ENCODE results near the gene ST3GAL4.

Gene ST3GAL4

DNA sequence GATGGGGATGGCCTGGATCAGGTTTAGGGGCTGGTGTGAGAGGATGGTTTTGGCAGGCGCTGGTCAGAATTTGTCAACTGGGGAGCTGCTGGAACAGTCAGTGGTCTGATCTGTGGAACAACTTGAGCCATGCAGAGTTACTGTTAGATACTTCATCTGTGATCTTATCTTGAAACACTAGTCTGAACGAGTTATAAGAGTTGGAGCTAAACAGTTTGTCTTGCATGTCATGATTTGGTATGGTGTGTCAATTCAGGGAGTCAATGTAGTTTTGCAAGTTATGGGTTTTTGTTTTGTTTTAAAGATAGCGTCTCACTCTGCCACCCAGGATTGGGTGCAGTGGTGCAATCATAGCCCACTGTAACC lies 54.1 kb downstream of the ST3GAL4 start:
- no peak for DNase-seq

DNA sequence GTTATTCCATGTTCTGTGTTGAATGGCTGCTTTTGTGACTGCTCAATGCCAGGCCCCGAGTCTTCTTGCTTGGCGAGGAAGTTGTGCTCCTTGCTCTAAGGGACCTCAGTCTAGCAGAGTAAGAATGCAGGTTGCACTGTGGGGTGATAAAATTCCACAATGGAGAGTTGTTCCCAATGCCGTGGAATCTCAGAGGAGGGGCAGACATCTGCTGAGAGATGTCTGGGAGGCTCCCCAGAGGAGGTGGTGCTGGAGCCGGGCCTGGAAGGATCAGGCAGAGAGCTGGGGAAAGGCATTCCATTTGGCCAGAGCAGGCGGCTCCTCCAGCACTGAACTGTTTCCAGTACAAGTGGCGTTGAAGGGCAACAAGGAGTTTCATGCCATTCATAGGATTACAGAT lies 55.2 kb downstream of the ST3GAL4 start:
- no peak for DNase-seq

DNA sequence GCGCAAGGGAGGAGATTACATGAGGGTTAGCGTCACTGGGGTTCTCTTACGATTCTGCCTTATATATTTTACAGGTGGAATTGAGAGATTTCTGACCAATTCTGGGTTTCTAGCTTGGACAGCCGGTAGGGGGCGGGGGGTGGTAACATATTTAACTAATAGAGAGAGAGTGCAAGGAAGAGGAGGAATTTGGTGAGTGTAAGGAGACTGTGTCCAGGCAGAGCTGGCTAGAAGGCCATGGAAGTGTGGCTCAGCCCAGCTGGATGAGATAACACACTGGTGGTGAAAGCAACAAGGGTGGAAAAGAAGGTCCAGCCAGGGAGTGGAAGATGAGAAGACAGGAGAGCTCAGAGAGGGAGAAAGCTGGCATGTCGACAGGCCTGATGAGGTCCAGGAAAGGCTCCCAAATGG lies 56.5 kb downstream of the ST3GAL4 start:
- no peak for DNase-seq

DNA sequence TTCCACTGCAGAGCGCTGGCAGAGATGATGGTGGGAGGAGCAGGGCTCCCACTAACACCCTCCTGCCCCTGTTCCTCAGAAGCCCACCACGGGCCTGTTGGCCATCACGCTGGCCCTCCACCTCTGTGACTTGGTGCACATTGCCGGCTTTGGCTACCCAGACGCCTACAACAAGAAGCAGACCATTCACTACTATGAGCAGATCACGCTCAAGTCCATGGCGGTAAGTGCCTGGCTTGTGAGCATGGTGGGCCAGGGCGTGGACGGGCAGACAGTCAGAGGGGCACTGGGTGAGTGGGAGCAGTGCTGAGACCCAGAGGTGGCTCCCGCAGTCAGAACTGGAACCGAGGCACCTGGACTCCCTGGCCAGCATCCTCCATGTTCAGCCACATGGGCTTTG lies 57.9 kb downstream of the ST3GAL4 start:
- DNase-seq = no peak

DNA sequence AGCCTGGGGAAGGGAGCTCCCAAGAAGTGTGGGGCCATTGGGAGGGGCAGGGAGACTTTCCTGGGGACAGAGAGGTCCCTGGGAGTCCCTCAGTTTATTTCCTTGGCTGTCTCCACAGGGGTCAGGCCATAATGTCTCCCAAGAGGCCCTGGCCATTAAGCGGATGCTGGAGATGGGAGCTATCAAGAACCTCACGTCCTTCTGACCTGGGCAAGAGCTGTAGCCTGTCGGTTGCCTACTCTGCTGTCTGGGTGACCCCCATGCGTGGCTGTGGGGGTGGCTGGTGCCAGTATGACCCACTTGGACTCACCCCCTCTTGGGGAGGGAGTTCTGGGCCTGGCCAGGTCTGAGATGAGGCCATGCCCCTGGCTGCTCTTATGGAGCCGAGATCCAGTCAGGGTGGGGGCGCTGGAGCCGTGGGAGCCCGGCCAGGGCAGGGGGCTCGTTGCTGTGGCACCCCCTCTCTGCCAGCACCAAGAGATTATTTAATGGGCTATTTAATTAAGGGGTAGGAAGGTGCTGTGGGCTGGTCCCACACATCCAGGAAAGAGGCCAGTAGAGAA lies 58.4 kb downstream of the ST3GAL4 start:
- no peak for DNase-seq

DNA sequence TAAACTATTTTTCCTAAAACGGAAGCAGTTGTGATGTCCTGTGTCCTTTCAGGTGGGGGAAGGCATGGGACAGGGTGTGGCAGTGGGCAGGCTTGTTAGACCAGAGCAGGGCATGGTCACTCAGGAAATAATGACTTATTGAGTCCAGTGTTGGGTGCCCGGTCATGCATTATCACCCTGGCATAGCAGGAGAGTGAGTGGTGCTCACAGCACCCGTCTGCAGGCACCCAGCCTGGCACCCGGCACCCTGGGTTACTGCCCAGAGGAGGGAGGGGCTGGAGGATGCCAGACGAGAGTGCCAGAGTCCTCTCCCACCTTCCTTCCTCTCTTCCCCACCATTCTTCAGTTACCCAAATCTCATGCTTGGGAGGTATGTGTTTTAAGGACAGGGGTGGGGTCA lies 59.1 kb downstream of the ST3GAL4 start:
- DNase-seq = no peak

DNA sequence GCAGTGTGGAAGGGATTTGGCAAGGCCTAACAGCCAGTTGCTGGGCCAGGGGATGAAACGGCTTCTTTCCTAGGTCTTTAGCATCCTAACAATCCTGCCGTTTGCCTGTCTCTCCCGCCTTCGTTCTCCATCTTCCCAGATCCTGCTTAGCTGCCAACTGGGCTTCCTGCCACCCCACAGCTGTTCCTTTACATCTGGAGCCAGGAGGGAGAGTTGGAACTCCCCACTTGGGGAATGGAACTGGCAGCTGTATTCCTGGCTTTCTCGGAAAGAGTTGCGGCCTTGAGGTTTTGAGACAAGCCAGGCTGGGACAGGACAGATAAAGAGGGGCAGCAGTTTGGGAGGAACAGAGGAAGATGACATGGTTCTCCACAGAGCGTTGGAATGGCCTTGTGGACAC lies 59.6 kb downstream of the ST3GAL4 start:
- DNase-seq = no peak

DNA sequence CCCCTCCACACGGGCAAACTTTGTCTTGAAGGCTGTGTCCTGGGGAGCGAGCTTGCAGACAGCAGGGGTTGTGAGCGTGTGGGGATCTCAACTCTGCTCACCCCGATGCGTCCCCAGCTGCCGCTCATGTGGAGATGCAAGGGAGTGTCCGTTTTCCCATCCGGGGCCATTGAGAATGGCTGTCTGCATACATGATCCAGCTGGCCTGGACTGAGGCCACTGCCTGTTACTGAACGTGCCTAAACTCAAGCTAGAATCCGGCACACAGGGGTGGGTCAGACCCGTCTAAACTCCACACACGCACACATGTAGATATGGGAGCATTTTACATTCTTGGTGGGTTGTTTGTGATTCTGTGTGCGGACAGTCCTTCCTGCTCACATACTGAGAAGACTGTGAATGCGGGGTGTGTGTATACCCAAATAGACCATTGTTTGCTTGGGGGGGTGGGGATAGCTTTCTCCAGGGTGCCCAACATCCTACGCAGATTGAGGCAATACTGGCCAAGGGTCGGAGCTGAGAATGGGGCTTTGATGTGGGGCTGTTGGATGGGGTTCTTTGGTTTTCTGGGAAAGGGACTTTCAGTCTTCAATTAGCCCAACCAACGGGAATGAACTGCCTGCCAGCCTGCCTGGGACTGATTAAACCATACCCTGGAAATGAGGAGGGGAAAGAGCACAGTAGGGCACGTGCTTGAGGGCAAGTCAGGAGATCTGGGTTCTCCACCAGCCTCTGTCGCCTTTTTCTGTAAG lies 60.4 kb downstream of the ST3GAL4 start:
- no peak for DNase-seq

DNA sequence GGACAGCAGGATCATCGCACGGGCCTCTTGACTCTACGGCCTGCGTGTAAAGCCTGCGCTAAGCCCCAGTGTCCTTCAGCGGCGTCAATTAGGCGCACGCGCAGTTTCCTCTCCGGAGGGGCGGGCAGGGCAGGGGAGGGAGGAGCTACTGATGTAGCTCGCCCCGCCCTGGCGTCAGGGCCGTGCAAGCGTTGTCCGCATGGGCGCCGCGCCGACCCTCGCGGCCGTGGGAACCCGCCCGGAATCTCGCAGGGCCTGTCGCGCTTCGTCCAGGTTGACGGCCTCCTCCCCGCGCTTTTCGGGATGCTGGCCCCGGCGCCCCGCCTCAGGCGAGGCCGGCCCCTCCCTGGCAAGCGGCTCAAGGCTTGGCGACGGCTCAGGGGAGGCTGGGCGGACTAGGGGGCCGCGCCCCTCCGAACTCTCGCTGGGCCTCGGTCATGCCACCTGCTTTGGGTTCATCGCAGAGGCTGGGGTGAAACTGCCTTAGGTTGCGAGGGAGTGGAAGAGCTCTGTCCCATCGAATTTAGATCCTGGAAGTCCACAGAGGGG lies 61.1 kb downstream of the ST3GAL4 start:
- DNase-seq = peak; percentile 80

DNA sequence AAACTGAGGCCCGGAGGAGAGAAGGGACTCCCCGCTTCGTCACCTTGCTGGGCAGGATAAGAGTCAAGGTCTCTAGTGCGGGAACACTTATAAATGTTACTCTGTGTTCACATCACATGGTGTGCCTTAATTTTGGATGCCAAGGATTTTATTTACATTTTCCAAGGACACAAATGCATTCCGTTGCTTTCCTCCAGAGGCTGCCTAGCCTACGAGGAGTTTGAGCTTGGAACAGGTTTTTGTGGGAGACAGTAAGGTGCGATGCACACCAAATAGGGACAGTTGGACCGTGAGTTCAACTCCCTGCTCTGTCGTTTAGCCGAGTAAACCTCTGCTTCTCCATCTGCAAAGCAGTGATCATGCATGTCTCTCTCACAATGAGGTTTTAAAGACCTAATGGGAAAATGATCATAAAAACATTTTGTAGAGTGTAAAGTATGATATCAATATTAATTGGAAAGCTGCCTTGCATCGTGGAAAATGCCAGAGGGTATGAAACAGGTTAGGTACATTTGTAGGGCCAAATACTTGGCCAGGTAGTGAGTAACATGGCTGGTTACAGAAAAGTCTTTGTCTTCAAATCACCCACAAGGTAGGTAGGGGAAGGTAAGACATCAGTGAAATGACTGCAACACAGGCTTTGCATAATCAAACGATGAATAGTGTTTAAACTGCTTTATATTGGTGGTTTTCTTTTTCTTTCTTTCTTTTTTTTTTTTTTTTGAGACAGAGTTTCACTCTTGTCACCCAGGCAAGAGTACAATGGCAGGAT lies 61.8 kb downstream of the ST3GAL4 start:
- no peak for DNase-seq

DNA sequence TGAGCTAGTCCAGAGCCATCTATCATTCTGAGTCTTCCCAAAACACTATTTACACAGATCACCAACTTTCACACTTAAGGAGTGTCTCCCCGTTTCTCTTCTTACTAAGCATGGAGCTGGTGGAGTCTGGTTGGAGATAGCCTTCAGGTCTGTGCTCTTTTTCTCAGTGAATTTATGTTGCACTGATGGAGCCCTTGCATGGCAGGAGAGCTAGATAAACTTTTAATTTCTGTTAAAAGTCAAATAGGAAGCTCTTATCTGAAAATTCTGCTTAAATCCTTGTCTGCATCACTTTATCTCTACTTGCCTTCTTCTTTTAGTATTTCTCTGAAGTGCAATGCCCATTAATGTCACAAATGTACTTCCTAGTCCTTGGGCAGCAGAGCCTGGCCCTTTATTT lies 63.4 kb downstream of the ST3GAL4 start:
- DNase-seq = no peak

DNA sequence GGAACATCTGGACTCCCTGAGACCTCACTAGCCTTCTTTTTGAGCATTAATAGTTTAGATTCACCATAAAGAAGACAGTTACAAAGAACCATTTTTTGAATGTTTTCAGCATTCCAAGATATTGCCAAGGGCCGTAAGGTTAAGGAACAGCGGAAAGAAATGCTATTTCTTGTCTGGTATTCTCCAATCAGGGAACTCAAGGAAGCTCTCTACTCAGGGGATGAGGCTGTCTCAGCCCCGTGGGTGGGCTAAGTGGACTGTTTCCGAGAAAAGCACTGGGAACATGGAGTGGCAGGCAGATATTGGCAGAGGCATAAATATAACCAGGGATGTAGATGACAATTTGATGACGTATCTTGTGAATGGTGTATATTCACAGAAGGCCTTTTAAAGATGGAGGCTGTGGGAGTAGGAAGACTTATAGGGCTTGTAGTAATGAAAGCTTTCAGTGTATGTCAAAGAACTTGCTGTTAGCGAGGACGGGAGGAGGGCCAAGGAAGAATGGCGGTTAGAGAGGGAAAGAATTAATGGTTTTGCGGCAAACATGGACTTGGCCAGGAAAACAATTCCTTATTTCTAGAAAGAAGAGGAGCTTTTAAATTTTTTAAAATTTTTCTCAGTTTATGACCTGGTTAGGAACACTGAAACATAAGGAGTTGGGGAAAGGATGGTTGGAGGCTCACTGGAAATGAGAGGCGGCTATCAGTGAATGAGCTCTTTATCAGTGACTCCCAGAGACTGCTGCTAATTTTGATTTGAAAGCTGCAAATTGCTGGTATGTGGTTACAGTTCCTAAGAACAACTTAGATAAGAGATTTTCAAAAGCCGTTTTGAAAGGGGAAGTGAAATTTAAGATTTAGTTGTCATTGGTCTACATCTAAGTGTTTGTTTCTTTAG lies 64.6 kb downstream of the ST3GAL4 start:
- no peak for DNase-seq

DNA sequence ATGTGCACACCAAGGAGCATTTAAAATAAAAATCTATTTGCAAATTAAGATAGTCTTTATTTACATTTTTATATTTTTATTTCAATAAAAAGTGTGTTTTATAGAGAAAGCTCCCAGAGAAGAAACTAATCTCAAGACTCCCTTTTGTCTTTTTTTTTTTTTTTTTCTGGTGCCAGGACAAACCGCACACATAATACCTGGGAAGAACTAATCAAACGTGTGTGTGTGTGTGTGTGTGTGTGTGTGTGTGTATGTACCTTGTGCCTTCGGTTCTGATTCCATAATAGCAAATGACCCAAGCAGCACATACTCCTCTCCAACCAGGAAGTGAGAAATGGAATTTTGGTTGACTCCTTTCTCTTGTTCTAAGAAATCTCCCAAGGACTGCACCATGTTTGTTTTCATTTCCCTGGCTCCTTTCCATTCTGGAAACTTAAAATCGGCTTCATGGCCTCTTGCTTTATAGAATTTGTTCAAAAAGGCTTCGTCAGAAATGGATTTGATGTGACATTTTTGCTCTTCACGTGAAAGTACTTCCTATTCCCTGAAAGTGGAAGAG lies 65.3 kb downstream of the ST3GAL4 start:
- no peak for DNase-seq

DNA sequence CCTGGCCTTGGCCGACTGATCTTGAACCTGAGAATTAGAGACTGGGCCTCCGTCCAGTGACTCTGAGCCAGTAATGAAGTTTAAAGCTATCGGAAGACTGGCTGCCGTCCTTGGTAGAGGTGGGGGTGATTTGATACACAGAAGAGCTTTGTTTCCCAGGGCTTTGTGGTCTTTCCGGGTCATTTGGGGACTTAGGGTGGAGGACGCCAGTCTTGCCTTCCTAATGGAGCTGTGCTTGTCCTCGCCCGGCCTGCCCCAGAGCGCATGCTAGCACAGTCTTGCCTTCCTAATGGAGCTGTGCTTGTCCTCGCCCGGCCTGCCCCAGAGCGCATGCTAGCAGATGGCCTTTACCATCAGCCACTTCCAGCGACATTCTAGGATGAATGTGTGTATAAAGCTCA lies 65.8 kb downstream of the ST3GAL4 start:
- no peak for DNase-seq

DNA sequence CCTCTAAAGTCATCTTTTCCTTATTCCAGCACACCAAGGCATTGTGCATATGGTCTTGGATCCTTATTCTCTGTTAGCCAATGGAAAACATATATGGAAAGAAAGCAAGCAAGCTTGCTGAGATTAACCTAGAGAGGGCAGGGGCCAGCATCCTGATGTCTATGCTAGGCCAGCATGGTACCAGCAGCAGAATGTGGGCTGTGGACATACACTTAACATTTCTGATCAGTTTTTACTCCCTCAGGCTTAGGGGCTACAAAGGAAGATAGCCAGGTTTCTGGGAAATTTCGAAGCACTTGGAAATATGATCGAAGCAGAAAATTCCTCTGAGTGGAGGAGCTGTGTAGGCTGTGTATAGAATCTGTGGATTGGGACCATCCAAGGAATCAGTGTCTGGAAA lies 67.0 kb downstream of the ST3GAL4 start:
- no peak for DNase-seq

DNA sequence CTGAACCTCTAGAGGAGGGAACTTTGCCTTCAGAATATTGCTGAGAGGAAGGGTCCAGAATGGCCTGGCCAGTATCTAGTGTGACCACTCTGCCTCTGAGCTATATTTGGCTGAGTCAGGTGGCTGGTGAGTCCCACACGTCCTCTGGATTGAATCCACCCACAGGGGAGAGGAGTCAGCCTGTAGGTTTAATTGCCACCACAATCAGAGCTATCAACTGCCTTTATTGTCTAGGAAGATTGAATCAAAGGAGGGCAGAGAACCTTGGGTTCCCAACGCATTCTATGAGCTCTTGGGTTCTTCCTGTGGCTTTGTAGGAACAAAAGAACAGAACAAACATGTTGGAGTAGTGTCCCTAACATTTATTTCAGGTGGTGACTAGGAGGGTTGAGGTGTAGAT lies 67.7 kb downstream of the ST3GAL4 start:
- DNase-seq = no peak

DNA sequence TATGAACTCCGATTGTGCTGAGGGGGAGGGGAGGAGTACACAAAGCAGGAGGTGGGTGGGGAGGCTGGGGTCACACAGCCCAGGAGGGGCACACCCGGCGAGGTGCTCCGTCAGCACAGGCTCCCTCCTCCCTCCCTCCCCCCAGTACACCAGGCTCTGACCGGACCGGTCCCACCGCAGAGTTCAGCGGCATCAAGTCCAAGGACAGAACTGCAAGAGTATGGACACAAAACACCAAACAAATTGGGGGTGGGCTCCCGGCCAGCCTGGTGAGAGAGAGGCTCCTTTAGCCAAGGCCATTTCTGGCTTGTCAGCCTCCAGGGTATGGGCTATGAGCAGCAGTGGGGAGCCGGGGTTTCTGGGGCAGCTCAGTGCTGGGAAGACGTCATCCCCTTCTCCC lies 68.3 kb downstream of the ST3GAL4 start:
- no peak for DNase-seq

DNA sequence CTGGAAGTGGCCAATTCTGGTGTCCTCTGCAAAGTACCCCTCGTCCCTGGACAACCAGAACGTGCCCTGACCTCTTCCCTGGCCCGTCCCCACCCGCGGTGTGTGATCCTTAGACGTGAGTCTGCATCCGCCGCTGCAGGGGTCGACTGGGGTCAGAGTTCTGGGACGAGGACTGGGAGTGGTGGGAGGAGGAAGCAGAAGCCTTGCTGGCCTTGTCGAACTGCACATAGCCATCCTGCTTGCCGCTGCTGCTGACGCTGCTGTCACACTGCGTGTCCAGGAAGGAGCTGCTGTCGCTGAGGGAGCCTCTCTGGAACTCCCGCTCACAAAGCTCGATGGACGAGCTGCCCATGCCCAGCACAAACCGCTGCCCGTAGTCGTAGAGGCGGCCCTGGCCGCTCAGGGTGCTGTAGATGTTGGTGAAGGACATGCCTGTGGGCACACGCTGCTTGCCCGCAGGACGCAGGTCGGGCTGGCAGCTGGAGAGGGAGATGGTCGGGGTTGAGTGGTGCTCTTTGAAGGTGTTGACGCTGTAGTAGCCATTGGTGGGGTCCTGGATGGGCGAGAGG lies 69.1 kb downstream of the ST3GAL4 start:
- no peak for DNase-seq

DNA sequence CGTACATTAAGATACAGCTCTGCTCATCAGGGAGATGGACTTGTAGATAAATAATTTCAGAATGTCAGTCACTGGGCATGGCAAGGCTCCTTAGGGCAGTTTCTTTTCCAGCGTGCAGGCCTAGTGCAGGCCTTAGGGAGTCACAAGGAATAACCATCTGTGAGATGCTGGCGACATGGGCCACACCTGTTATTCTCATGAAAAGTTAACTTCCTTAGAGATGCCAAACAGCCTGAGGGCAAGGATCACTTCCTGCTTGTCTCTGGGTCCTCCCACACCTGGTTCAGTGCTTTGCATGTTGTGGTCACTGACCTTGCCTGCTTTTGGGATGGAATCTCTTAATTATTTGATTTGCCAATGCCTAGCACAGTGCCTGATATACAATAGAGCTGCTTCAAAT lies 70.6 kb downstream of the ST3GAL4 start:
- DNase-seq = no peak

DNA sequence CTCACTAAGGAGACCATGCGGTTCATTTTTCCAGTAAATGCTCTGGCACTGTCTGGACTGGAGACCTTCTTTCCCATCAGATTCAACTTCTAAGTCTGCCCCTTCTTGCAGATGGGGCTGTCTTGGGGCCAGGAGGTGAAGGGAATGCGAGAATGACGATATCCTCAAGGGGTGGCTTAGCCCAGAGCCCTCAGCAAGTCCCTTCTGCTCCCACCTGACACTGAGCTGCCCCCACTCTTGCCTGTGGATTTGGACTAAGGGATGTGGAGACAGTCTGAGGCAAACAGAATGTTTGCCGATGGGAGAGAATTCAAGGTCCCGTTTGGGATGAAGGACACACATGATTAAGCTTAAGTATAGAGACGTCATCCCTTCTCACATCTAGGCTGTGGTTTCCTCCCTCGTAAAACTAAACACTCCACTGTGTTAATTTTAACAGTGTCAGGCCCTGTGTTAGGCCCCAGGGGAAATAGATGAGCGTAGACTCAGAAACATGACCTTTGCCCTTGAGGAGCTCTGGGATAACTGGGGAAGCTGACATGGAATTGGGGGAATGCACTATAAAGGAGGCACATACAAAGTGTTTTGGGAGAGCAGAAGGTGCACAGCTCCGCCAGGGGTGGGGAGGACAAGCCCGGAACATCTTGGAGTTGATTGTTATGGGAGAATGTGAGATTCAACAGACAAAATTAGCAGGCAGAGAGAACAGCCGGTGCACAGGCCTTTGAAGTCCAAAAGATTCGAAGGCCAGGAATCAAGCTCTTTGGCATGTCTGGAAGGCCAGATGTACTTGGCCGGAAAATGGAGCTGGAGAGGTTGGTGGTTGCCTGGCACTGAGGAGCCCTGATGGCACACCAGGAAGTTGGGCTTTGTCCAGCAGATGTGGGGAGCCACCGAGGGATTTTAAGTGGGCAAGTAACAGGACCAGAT lies 71.6 kb downstream of the ST3GAL4 start:
- peak; percentile 80 for DNase-seq
